GM12878 (cell line): ENCODE measurements around the gene ETV6. TPM values are rescaled to one million over a fixed set of nuclear protein-coding genes. Genes with fewer than 3 reads are reported as not detected.

Experiments used
- ATAC-seq: fragments of 200-7000 bp; cut with Tn5 transposase; 3 replicates; pipeline ENCODE4 v1.9.1; 2020; ENCODE audit warnings: mild to moderate bottlenecking, moderate library complexity
- BruUV-seq: library from RNA; stranded (reverse); fragments of 400-500 nt; replicated peaks from 2 replicates; lab custom pipeline; 2021; lab: Mats Ljungman, UMichigan
- CTCF ChIA-PET: fragments of 300-600 bp; sonication (Branson Sonifier 250); formaldehyde crosslinking; extraction: SDS; loops from one replicate; lab custom pipeline; 2021; ENCODE audit warnings: inconsistent platforms; lab: Yijun Ruan, JAX
- POLR2A ChIA-PET: fragments of 350-600 bp; formaldehyde crosslinking; extraction: SDS; loops from one replicate; lab custom pipeline; 2021; ENCODE audit warnings: inconsistent platforms; lab: Charles Lee
- RAD21 ChIA-PET: fragments of 300-600 bp; sonication (Branson Sonifier 250); formaldehyde crosslinking; loops from one replicate; lab custom pipeline; 2023; ENCODE audit warnings: antibody characterized with exemption; ENCODE audit not compliant: unreplicated experiment; lab: Charles Lee
- SMC1A ChIA-PET: fragments of 300-600 bp; sonication (Branson Sonifier 250); formaldehyde crosslinking; loops from one replicate; lab custom pipeline; 2023; ENCODE audit not compliant: unreplicated experiment, uncharacterized antibody; lab: Charles Lee
- DNase-seq: peaks from one replicate; pipeline ENCODE4 v3.0.0-alpha.2; 2011; ENCODE audit warnings: low read depth, low spot score
- FAIRE-seq: peaks from 3 replicates; lab custom pipeline; 2011; peaks lifted over from hg19 to GRCh38; lab: Jason Lieb, UNC
- H2AFZ ChIP-seq: 2 replicates; pipeline ENCODE4 v1.6.0; 2011; ENCODE audit warnings: low read depth, low read length, control low read depth; ENCODE audit not compliant: control insufficient read depth
- H3K27ac ChIP-seq: 2 replicates; pipeline ENCODE4 v1.5.1; 2011; ENCODE audit warnings: control low read depth; ENCODE audit not compliant: control insufficient read depth, insufficient read depth
- H3K27me3 ChIP-seq, 2 experiments: replicated peaks in 1 of 2; 2 replicates each; pipeline versions ENCODE4 v1.6.0 to v1.6.1; 2011; ENCODE audit warnings: low read length in 1 of 2; ENCODE audit not compliant: control insufficient read depth in 2 of 2, insufficient read depth in 2 of 2
- H3K36me3 ChIP-seq, 2 experiments: 2 replicates each; pipeline ENCODE4 v1.5.1; 2011; ENCODE audit warnings: low read length in 1 of 2; ENCODE audit not compliant: control insufficient read depth in 2 of 2, insufficient read depth in 2 of 2
- H3K4me1 ChIP-seq: 2 replicates; pipeline ENCODE4 v1.6.1; 2011; ENCODE audit warnings: mild to moderate bottlenecking, low read length, moderate library complexity, mixed read lengths; ENCODE audit not compliant: control insufficient read depth, insufficient read depth
- H3K4me2 ChIP-seq: 2 replicates; pipeline ENCODE4 v1.6.0; 2011; ENCODE audit warnings: control low read depth; ENCODE audit not compliant: control insufficient read depth, insufficient read depth
- H3K4me3 ChIP-seq: fragments of 200-600 bp; sonication (generic); 2 replicates; pipeline ENCODE4 v1.5.1; 2016
- H3K79me2 ChIP-seq: 2 replicates; pipeline ENCODE4 v1.6.0; 2011; ENCODE audit warnings: low read length; ENCODE audit not compliant: control insufficient read depth, insufficient read depth
- H3K9ac ChIP-seq: 2 replicates; pipeline ENCODE4 v1.8.0; 2011; ENCODE audit warnings: low read length, control low read depth, mixed read lengths; ENCODE audit not compliant: control insufficient read depth, insufficient read depth
- H3K9me3 ChIP-seq: replicated peaks from 3 replicates; pipeline ENCODE4 v1.5.1; 2011; ENCODE audit warnings: mild to moderate bottlenecking, low read length; ENCODE audit not compliant: control insufficient read depth, insufficient read depth
- H4K20me1 ChIP-seq: 2 replicates; pipeline ENCODE4 v1.6.0; 2011; ENCODE audit not compliant: control insufficient read depth, insufficient read depth
- CREM ChIP-seq: IDR thresholded peaks from 2 replicates; pipeline ENCODE4 v1.6.1; 2014; ENCODE audit warnings: antibody characterized with exemption, low read depth
- ESRRA ChIP-seq: IDR thresholded peaks from 2 replicates; pipeline ENCODE4 v1.6.1; 2012; ENCODE audit warnings: mild to moderate bottlenecking, low read length, improper control_type of control experiment
- HDAC6 ChIP-seq: fragments of 200-600 bp; sonication (generic); IDR thresholded peaks from one replicate; pipeline ENCODE4 v1.8.0; 2017; ENCODE audit warnings: antibody characterized with exemption; ENCODE audit not compliant: unreplicated experiment
- NFYB ChIP-seq: IDR thresholded peaks from 2 replicates; pipeline ENCODE4 v1.6.1; 2011; ENCODE audit warnings: low read depth, mild to moderate bottlenecking, low read length, improper control_type of control experiment, moderate library complexity; ENCODE audit not compliant: insufficient read depth
- RAD51 ChIP-seq: fragments of 450-650 bp; IDR thresholded peaks from 2 replicates; pipeline ENCODE4 v1.6.1; 2016; ENCODE audit warnings: moderate library complexity, mild to moderate bottlenecking, inconsistent platforms
- RELA ChIP-seq: fragments of 450-650 bp; IDR thresholded peaks from 2 replicates; pipeline ENCODE4 v1.8.0; 2014; ENCODE audit warnings: borderline replicate concordance; ENCODE audit not compliant: partially characterized antibody
- REST ChIP-seq: IDR thresholded peaks from 2 replicates; pipeline ENCODE4 v1.6.1; 2012; ENCODE audit warnings: mild to moderate bottlenecking, low read depth, low read length
- SMARCA5 ChIP-seq: fragments of 450-650 bp; IDR thresholded peaks from 2 replicates; pipeline ENCODE4 v1.6.1; 2017; ENCODE audit warnings: mild to moderate bottlenecking
- SMC3 ChIP-seq: IDR thresholded peaks from 2 replicates; pipeline ENCODE4 v1.6.1; 2011; ENCODE audit warnings: low read length, improper control_type of control experiment, borderline replicate concordance
- TAF1 ChIP-seq: IDR thresholded peaks from 2 replicates; pipeline ENCODE4 v1.6.1; 2011; ENCODE audit warnings: mild to moderate bottlenecking, low read depth, low read length, borderline replicate concordance
- WGBS: methylation state at CpG from one replicate; pipeline ENCODE4 v1.1.6; 2016; ENCODE audit warnings: low lambda C conversion rate; ENCODE audit not compliant: insufficient replicate concordance, insufficient coverage; ENCODE audit errors: missing lambda C conversion rate; 5-methylcytosine and 5-hydroxymethylcytosine counted together
- in situ Hi-C: fragments of 300-500 bp; cut with MboI; formaldehyde crosslinking; loops from 9 replicates; pipeline ENCODE4 v1.14.3; 2018; ENCODE audit warnings: mixed read lengths
- intact Hi-C: fragments of 100-400 bp; cut with micrococcal nuclease; formaldehyde crosslinking; loops from one replicate; pipeline ENCODE4 v1.14.2; 2022; ENCODE audit not compliant: unreplicated experiment
- polyA plus RNA-seq, 11 experiments: library from polyadenylated mRNA; depleted of rRNA in 4 of 11; unstranded in 6 of 11; stranded (reverse) in 5 of 11; fragments of >200 nt; fragmentation: Nextera tagmentation in 4 of 11; fragmentation: Illumina TruSeq in 1 of 11; extraction: Ambion mirVana in 4 of 11; extraction: Trizol in 1 of 11; gene quantifications; 1 replicate in 1 of 11; 2 replicates in 10 of 11; pipeline versions ENCODE4 v1.2.1 to v1.2.3, GENCODE V29; 2011 to 2016; ENCODE audit warnings: inconsistent platforms in 2 of 11, missing spikeins in 2 of 11, low read depth in 1 of 11
- total RNA-seq, 4 experiments: library from RNA; depleted of rRNA in 3 of 4; stranded (reverse); fragments of >200 nt in 3 of 4; fragmentation: Illumina TruSeq in 1 of 4; extraction: Trizol in 1 of 4; gene quantifications; 2 replicates each; pipeline versions ENCODE4 v1.2.1 to v1.2.3, GENCODE V29; 2013 to 2021
- TF ChIP-seq, protein P1 (sequence below): fragments of 150-350 bp; IDR thresholded peaks from 2 replicates; pipeline ENCODE4 v1.6.1; 2016; ENCODE audit warnings: low read depth, low read length
- TF ChIP-seq, protein P2 (sequence below): fragments of 450-650 bp; IDR thresholded peaks from 2 replicates; pipeline ENCODE4 v1.6.1; 2017; ENCODE audit warnings: low read depth, mild to moderate bottlenecking, moderate library complexity
- TF ChIP-seq, protein P3 (sequence below): IDR thresholded peaks from 2 replicates; pipeline ENCODE4 v1.6.1; 2012; ENCODE audit warnings: low read depth, low read length, improper control_type of control experiment

ETV6 gene
- total and polyA plus RNA-seq, 10 of the 15 experiments (the other 5 are each of a cell fraction or from before 2014, with no cell fraction given): 6.6 to 74.8 (median 24.6) TPM

DNA sequence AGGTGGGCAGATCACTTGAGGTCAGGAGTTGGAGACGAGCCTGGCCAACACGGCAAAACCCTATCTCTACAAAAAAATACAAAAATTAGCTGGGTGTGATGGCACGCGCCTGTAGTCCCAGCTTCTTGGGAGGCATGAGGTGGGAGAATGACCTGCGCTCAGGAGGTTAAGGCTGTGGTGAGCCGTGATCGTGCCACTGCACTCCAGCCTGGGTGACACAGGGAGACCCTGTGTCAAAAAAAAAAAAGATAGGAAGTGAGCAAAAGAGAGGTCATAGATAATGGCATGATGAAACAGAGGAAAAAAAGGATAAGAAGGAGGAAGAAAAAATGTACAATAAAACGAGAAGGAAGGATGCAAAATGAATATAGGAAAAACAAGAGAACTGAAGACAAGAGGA lies 159.5 kb downstream of the ETV6 start:
- Histone ChIP-seq H3K27me3 (no peaks in the 10 kb centered on the region), H3K79me2 (peaks cover 85% of the 10 kb centered on the region), H3K27ac (no peak overlapping the region), H3K9me3 (no peaks in the 10 kb centered on the region), H3K4me2 (no peak overlapping the region), H3K4me3 (no peak overlapping the region), H3K36me3 (peaks cover 6 to 8% of the 10 kb centered on the region in 2 experiments; a peak in 3 of 4 replicates), H2AFZ (no peak overlapping the region), H4K20me1 (no peaks in the 10 kb centered on the region), H3K4me1 (peaks cover 72% of the 10 kb centered on the region), H3K9ac (no peak overlapping the region)
- ChIA-PET CTCF (interaction anchor here (0.6 to 2.1 kb wide), 10 partner anchors 8 to 228 kb away, joined by 3 to 8 read pairs (median 3); no protein-coding TSS in a partner anchor), RAD21 (interaction anchor here (0.6 to 5.3 kb wide), 9 partner anchors 11 to 154 kb away, joined by 3 to 71 read pairs (median 6); no protein-coding TSS in a partner anchor), SMC1A (interaction anchor here (1.4 to 10.7 kb wide), 9 partner anchors 12 to 200 kb away, joined by 3 to 148 read pairs (median 39); no protein-coding TSS in a partner anchor), POLR2A (interaction anchor here (0.6 to 4.5 kb wide), 8 partner anchors 8 to 708 kb away, joined by 3 to 24 read pairs (median 6); no protein-coding TSS in a partner anchor)
- no peak for DNase-seq
- in situ Hi-C loops: no loop called here
- intact Hi-C loops: no loop called here
- 98% methylated on average over 8 of the region's 8 CpGs for WGBS
- no peak for FAIRE-seq
- BruUV-seq: no TSS peak
- ATAC-seq: no peak
- TF ChIP-seq, protein P1, sequence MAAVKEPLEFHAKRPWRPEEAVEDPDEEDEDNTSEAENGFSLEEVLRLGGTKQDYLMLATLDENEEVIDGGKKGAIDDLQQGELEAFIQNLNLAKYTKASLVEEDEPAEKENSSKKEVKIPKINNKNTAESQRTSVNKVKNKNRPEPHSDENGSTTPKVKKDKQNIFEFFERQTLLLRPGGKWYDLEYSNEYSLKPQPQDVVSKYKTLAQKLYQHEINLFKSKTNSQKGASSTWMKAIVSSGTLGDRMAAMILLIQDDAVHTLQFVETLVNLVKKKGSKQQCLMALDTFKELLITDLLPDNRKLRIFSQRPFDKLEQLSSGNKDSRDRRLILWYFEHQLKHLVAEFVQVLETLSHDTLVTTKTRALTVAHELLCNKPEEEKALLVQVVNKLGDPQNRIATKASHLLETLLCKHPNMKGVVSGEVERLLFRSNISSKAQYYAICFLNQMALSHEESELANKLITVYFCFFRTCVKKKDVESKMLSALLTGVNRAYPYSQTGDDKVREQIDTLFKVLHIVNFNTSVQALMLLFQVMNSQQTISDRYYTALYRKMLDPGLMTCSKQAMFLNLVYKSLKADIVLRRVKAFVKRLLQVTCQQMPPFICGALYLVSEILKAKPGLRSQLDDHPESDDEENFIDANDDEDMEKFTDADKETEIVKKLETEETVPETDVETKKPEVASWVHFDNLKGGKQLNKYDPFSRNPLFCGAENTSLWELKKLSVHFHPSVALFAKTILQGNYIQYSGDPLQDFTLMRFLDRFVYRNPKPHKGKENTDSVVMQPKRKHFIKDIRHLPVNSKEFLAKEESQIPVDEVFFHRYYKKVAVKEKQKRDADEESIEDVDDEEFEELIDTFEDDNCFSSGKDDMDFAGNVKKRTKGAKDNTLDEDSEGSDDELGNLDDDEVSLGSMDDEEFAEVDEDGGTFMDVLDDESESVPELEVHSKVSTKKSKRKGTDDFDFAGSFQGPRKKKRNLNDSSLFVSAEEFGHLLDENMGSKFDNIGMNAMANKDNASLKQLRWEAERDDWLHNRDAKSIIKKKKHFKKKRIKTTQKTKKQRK: no peak
- TF ChIP-seq NFYB (no peak), CREM (no peak), RAD51 (no peak), RELA (no peak), SMARCA5 (no peak), ESRRA (no peak), SMC3 (no peak), TAF1 (no peak), HDAC6 (no peak), REST (no peak)
- TF ChIP-seq, protein P2, sequence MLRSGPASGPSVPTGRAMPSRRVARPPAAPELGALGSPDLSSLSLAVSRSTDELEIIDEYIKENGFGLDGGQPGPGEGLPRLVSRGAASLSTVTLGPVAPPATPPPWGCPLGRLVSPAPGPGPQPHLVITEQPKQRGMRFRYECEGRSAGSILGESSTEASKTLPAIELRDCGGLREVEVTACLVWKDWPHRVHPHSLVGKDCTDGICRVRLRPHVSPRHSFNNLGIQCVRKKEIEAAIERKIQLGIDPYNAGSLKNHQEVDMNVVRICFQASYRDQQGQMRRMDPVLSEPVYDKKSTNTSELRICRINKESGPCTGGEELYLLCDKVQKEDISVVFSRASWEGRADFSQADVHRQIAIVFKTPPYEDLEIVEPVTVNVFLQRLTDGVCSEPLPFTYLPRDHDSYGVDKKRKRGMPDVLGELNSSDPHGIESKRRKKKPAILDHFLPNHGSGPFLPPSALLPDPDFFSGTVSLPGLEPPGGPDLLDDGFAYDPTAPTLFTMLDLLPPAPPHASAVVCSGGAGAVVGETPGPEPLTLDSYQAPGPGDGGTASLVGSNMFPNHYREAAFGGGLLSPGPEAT: no peak
- TF ChIP-seq, protein P3, sequence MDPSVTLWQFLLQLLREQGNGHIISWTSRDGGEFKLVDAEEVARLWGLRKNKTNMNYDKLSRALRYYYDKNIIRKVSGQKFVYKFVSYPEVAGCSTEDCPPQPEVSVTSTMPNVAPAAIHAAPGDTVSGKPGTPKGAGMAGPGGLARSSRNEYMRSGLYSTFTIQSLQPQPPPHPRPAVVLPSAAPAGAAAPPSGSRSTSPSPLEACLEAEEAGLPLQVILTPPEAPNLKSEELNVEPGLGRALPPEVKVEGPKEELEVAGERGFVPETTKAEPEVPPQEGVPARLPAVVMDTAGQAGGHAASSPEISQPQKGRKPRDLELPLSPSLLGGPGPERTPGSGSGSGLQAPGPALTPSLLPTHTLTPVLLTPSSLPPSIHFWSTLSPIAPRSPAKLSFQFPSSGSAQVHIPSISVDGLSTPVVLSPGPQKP: no peak
